GM18505 (cell line): ENCODE data around the gene CYB561D1.

Experiments used
- ATAC-seq: cut with Tn5 transposase; IDR thresholded peaks from one replicate; pipeline ENCODE4 v1.9.1; 2021; ENCODE audit not compliant: unreplicated experiment
- POLR2A ChIP-seq: IDR thresholded peaks from 4 replicates; pipeline ENCODE4 v1.6.1; 2011; ENCODE audit warnings: borderline replicate concordance; ENCODE audit not compliant: insufficient read depth, insufficient read length; ENCODE audit errors: extremely low read depth

CYB561D1 gene

GRCh38 chr1:109521002-109521951 lies 27.4 kb downstream of the CYB561D1 start:
- no peak for TF ChIP-seq POLR2A
- ATAC-seq: no peak

GRCh38 chr1:109522026-109522425 lies 28.1 kb downstream of the CYB561D1 start:
- ATAC-seq: no peak

GRCh38 chr1:109523706-109524105 lies 29.8 kb downstream of the CYB561D1 start:
- no peak for ATAC-seq
- no peak for TF ChIP-seq POLR2A

More at GRCh38 chr1:109522026-109522425, 28.1 kb downstream of the CYB561D1 start:
- no peak for TF ChIP-seq POLR2A

GRCh38 chr1:109527098-109527811 lies 33.4 kb downstream of the CYB561D1 start:
- no peak for ATAC-seq
- TF ChIP-seq POLR2A: no peak

- no peak for ATAC-seq
- no peak for TF ChIP-seq POLR2A
Observed at GRCh38 chr1:109527846-109528695, 34.2 kb downstream of the CYB561D1 start.

GRCh38 chr1:109528712-109529111 lies 34.8 kb downstream of the CYB561D1 start:
- no peak for TF ChIP-seq POLR2A
- no peak for ATAC-seq

- ATAC-seq: no peak
- TF ChIP-seq POLR2A: no peak
Observed at GRCh38 chr1:109529881-109530456, 36.1 kb downstream of the CYB561D1 start.

GRCh38 chr1:109530457-109531087 lies 36.7 kb downstream of the CYB561D1 start:
- no peak for TF ChIP-seq POLR2A
- ATAC-seq: no peak

- TF ChIP-seq POLR2A: no peak
Observed at GRCh38 chr1:109531380-109531779, 37.5 kb downstream of the CYB561D1 start.

GRCh38 chr1:109531826-109532364 lies 38.0 kb downstream of the CYB561D1 start:
- ATAC-seq: no peak
- TF ChIP-seq POLR2A: no peak

More at GRCh38 chr1:109531380-109531779, 37.5 kb downstream of the CYB561D1 start:
- no peak for ATAC-seq

- peak; percentile 52 for ATAC-seq
Observed at GRCh38 chr1:109532365-109533136, 38.7 kb downstream of the CYB561D1 start.

More at GRCh38 chr1:109532365-109533136, 38.7 kb downstream of the CYB561D1 start:
- TF ChIP-seq POLR2A: no peak
